Fibroblast of the aortic adventitia (primary cell): ENCODE results near the gene SCRN1. TPM values are rescaled to one million over a fixed set of nuclear protein-coding genes. Genes with fewer than 3 reads are reported as not detected.

Source experiments
- DNase-seq: peaks from one replicate; pipeline ENCODE4 v3.0.0-alpha.2; 2010; ENCODE audit warnings: low read depth
- H3K4me3 ChIP-seq: 2 replicates; pipeline ENCODE4 v1.5.1; 2011; ENCODE audit warnings: low read depth, mild to moderate bottlenecking, control low read depth, low read length, moderate library complexity
- total RNA-seq: library from RNA; depleted of rRNA; stranded (reverse); fragments of >200 nt; gene quantifications from 2 replicates; pipeline ENCODE4 v1.2.3, GENCODE V29; 2012; ENCODE audit warnings: low replicate concordance
- TF ChIP-seq, protein P1 (sequence below): IDR thresholded peaks from 2 replicates; pipeline ENCODE4 v1.5.1; 2011; ENCODE audit warnings: mild to moderate bottlenecking, low read length, control low read depth, inconsistent platforms; ENCODE audit not compliant: insufficient read depth

Gene SCRN1
- total RNA-seq, 1 donor: 93.1 TPM

- no peak for DNase-seq
- no peak overlapping the region for H3K4me3 ChIP-seq
- TF ChIP-seq, protein P1, sequence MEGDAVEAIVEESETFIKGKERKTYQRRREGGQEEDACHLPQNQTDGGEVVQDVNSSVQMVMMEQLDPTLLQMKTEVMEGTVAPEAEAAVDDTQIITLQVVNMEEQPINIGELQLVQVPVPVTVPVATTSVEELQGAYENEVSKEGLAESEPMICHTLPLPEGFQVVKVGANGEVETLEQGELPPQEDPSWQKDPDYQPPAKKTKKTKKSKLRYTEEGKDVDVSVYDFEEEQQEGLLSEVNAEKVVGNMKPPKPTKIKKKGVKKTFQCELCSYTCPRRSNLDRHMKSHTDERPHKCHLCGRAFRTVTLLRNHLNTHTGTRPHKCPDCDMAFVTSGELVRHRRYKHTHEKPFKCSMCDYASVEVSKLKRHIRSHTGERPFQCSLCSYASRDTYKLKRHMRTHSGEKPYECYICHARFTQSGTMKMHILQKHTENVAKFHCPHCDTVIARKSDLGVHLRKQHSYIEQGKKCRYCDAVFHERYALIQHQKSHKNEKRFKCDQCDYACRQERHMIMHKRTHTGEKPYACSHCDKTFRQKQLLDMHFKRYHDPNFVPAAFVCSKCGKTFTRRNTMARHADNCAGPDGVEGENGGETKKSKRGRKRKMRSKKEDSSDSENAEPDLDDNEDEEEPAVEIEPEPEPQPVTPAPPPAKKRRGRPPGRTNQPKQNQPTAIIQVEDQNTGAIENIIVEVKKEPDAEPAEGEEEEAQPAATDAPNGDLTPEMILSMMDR: no peak
Observed at GRCh38 chr7:29889288-29889687, 100.3 kb downstream of the SCRN1 start.

GRCh38 chr7:29888006-29888405 is 101.6 kb downstream of the SCRN1 start:
- TF ChIP-seq, protein P1: no peak
- no peak overlapping the region for H3K4me3 ChIP-seq
- no peak for DNase-seq

- no peak overlapping the region for H3K4me3 ChIP-seq
- TF ChIP-seq, protein P1: no peak
- no peak for DNase-seq
Observed at GRCh38 chr7:29886827-29887226, 102.8 kb downstream of the SCRN1 start.

DNA sequence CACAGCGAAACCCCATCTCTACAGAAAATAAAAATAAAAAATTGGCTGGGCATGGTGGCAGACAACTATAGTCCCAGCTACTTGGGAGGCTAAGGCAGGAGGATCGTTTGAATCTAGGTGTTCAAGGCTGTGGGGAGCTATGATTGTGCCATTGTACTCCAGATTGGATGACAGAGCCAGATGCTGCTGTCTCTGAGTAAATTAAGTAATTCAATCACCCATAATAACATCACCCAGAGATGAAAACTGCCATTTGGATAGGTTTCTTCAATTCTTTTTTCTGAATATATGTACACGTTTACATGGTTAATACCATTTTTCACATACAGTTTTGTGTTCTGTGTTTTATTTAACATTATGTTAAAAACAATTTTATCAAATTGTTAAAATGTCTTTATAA is 104.0 kb downstream of the SCRN1 start:
- H3K4me3 ChIP-seq: no peak overlapping the region
- DNase-seq: no peak
- TF ChIP-seq, protein P1: no peak

GRCh38 chr7:29884399-29885272 is 105.0 kb downstream of the SCRN1 start:
- TF ChIP-seq, protein P1: no peak
- H3K4me3 ChIP-seq: no peak overlapping the region
- DNase-seq: no peak

- TF ChIP-seq, protein P1: no peak
- no peak overlapping the region for H3K4me3 ChIP-seq
- DNase-seq: no peak
Observed at GRCh38 chr7:29883462-29884398, 105.9 kb downstream of the SCRN1 start.
